Measurements from ENCODE around the gene CFAP46. TPM values are rescaled to one million over a fixed set of nuclear protein-coding genes. Genes with fewer than 3 reads are reported as not detected.

CFAP46 gene
- total and polyA plus RNA-seq, 10 donors, result 0.03 to 1.1 (median 0.12) TPM; not detected in 2

DNA sequence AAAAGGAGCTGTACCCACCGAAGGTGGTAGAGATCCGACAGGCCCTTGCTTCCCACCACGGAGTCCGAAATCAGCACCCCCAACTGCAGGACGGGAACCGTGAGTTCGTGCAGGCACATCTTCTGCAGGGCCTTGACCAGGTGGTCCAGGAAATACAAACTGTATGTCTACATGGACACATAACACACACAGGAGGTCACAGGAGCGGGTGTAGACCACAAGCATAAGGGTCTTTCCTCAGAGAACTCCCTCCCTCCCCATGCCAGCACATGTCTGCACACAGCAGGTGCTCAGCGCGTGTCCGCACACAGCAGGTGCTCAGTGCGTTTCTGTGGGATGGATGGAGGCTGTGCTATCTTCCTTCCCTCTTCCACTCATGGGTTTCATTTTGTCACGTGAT lies 69.7 kb downstream of the CFAP46 start:
- H3K4me3 ChIP-seq, result no peak overlapping the region
- no peaks in the 10 kb centered on the region for H3K36me3 ChIP-seq
- intact Hi-C loops (cut with DNase I; ENCODE audit: low total_unique reads), result no loop called here
- TF ChIP-seq POLR2AphosphoS5 (IDR thresholded peaks at IDR 0.05) (no peak), POLR2A (IDR thresholded peaks at IDR 0.05) (no peak), CTCF (IDR thresholded peaks at IDR 0.05 in 8 of 11, conservative IDR thresholded peaks at IDR 0.05 in 3 of 11) (no peak)
- H3K4me1 ChIP-seq, result no peaks in the 10 kb centered on the region
- peaks cover 0 to 76% (median 9%) of the 10 kb centered on the region in 7 donors for H3K27me3 ChIP-seq (replicated peaks in 1 of 7)
- peaks cover 0 to 26% (median 7%) of the 10 kb centered on the region in 8 donors for H3K9me3 ChIP-seq
- peak; percentile 21 for DNase-seq
- H3K27ac ChIP-seq, result no peak overlapping the region
- 81 to 89% (median 87%) methylated on average over 13 of the region's 13 CpGs for WGBS, 5 donors

DNA sequence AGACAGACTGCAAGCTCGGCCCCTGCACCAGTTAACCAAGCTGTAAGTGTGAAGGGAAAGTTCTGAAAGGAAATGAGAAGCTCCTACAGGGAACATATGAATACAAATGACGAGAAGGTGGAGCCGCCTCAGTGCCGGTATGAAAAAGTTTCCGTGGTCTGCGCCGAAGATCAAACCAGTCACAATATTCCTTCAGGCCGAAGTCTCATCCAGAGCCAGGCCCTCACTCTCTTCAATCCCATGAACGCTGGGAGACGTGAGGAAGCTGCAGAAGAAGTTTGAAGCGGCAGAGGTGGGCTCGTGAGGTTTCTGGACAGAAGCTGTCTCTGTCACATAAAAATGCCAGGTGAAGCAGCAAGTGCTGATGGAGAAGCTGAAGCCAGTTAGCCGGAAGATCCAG lies 71.9 kb downstream of the CFAP46 start:
- Histone ChIP-seq H3K27ac (no peak overlapping the region), H3K36me3 (no peaks in the 10 kb centered on the region), H3K4me1 (no peaks in the 10 kb centered on the region), H3K4me3 (no peak overlapping the region), H3K9me3 (peaks cover 0 to 20% (median 7%) of the 10 kb centered on the region in 8 donors), H3K27me3 (replicated peaks in 1 of 7) (peaks cover 0 to 73% (median 0%) of the 10 kb centered on the region in 7 donors)
- intact Hi-C loops (cut with DNase I; ENCODE audit: low total_unique reads), result no loop called here
- 85 to 94% (median 91%) methylated on average over 13 of the region's 13 CpGs for WGBS, 5 donors
- TF ChIP-seq POLR2A (IDR thresholded peaks at IDR 0.05) (no peak), CTCF (IDR thresholded peaks at IDR 0.05 in 8 of 11, conservative IDR thresholded peaks at IDR 0.05 in 3 of 11) (no peak), POLR2AphosphoS5 (IDR thresholded peaks at IDR 0.05) (no peak)
- DNase-seq, result peak; percentile 23

DNA sequence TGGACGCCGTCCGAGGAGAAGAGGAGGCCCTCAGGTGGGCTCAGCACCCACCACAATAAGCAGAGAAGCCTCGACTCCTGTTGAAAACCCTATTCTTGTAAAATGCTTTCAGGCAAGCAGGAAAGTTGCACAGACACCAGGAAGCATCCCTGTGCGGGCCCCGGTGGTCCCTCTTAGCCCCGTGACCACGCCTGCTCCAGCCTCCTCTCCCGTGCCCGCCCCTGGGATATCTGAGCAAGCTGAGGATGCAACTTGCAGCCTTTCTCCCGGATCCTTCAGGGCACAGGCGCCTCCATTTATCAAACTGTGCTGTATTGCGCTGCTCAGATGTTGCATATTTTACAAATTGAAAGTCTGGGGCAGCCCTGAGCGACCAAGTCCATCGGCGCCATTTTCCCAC lies 72.7 kb downstream of the CFAP46 start:
- Histone ChIP-seq H3K27me3 (replicated peaks in 1 of 7) (peaks cover 0 to 79% (median 0%) of the 10 kb centered on the region in 7 donors), H3K36me3 (no peaks in the 10 kb centered on the region), H3K4me1 (no peaks in the 10 kb centered on the region), H3K4me3 (no peak overlapping the region), H3K27ac (no peak overlapping the region), H3K9me3 (peaks cover 0 to 17% (median 7%) of the 10 kb centered on the region in 8 donors)
- WGBS, 5 donors, result 84 to 91% (median 88%) methylated on average over 14 to 16 of the region's 16 CpGs
- DNase-seq, result peak; percentile 29
- TF ChIP-seq POLR2A (IDR thresholded peaks at IDR 0.05) (no peak), POLR2AphosphoS5 (IDR thresholded peaks at IDR 0.05) (no peak), CTCF (IDR thresholded peaks at IDR 0.05 in 8 of 11, conservative IDR thresholded peaks at IDR 0.05 in 3 of 11) (no peak)
- intact Hi-C loops (cut with DNase I; ENCODE audit: low total_unique reads), result no loop called here

DNA sequence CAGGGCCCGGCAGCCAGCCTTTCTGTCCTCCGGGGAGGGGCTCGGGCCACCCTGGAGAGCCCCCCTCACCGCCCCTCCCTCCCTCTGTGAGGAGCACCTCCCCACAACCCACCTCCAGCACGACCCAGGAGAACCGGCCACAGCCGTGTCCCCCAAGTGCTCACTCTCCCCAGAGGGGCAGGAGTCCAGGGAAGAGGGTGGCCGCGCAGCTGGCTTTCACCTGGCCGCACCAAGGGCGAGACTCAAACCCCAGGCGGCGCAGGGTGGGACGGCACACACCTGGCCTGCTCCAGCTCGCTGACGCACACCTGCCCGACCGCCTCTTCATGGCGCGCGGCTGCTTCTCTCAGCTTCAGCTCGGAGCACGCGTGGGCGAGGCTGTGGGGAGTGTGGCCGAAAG lies 73.4 kb downstream of the CFAP46 start:
- Histone ChIP-seq H3K4me3 (no peak overlapping the region), H3K36me3 (no peaks in the 10 kb centered on the region), H3K27me3 (replicated peaks in 1 of 7) (peaks cover 0 to 79% (median 0%) of the 10 kb centered on the region in 7 donors), H3K9me3 (peaks cover 0 to 17% (median 7%) of the 10 kb centered on the region in 8 donors), H3K4me1 (no peaks in the 10 kb centered on the region), H3K27ac (no peak overlapping the region)
- 87 to 93% (median 89%) methylated on average over 25 to 26 of the region's 26 CpGs for WGBS, 5 donors
- intact Hi-C loops (cut with DNase I; ENCODE audit: low total_unique reads), result no loop called here
- TF ChIP-seq CTCF (IDR thresholded peaks at IDR 0.05 in 8 of 11, conservative IDR thresholded peaks at IDR 0.05 in 3 of 11), result no peak
- TF ChIP-seq POLR2A (IDR thresholded peaks at IDR 0.05), result no peak
- peak; percentile 55 for DNase-seq

All from spleen (tissue), 11 donors.